ENCODE results near the gene BICDL1. TPM values are rescaled to one million over a fixed set of nuclear protein-coding genes. Genes with fewer than 3 reads are reported as not detected.

Gene BICDL1
- total RNA-seq, 1 experiment from 2014 or later, result 14.2 TPM

GRCh38 chr12:119959435-119959834, 29.6 kb upstream of the BICDL1 start:
- no peaks in the 10 kb centered on the region for H3K27me3 ChIP-seq (replicated peaks; ENCODE audit: control insufficient read depth, insufficient read depth, low read length)
- Mint-ChIP-seq H3K27me3 (ENCODE audit: insufficient read depth, unreplicated experiment) (peaks cover 3% of the 10 kb centered on the region), H3K4me1 (ENCODE audit: low read depth, unreplicated experiment) (no peaks in the 10 kb centered on the region), H3K36me3 (ENCODE audit: insufficient read depth, unreplicated experiment) (no peaks in the 10 kb centered on the region), H3K4me3 (ENCODE audit: unreplicated experiment) (no peak overlapping the region), H3K27ac (ENCODE audit: unreplicated experiment) (no peak overlapping the region), H3K9me3 (ENCODE audit: unreplicated experiment) (peaks cover 11% of the 10 kb centered on the region)
- no peaks in the 10 kb centered on the region for H3K4me1 ChIP-seq
- DNase-seq, result no peak
- H3K9me3 ChIP-seq, result peaks cover 28% of the 10 kb centered on the region
- ChIA-PET CTCF (no interaction called here), POLR2A (no interaction called here)
- intact Hi-C loops (cut with micrococcal nuclease; ENCODE audit: unreplicated experiment), result no loop called here
- BruUV-seq (replicated peaks), result no TSS peak
- no peak for TF ChIP-seq CTCF (IDR thresholded peaks at IDR 0.05; ENCODE audit: insufficient read depth in 1 of 2, low read depth in 1 of 2, low read length in 1 of 2, severe bottlenecking in 1 of 2, unreplicated experiment in 1 of 2)
- no peaks in the 10 kb centered on the region for H3K36me3 ChIP-seq (ENCODE audit: control insufficient read depth, insufficient read depth, low read length)
- H3K4me3 ChIP-seq (ENCODE audit: low read depth, low read length), result no peak overlapping the region

GRCh38 chr12:119964123-119964522, 24.9 kb upstream of the BICDL1 start:
- ChIA-PET POLR2A (no interaction called here), CTCF (no interaction called here)
- no peaks in the 10 kb centered on the region for H3K4me1 Mint-ChIP-seq (ENCODE audit: low read depth, unreplicated experiment)
- intact Hi-C loops (cut with micrococcal nuclease; ENCODE audit: unreplicated experiment), result no loop called here
- H3K4me3 ChIP-seq (ENCODE audit: low read depth, low read length), result no peak overlapping the region
- H3K27me3 Mint-ChIP-seq (ENCODE audit: insufficient read depth, unreplicated experiment), result peaks cover 3% of the 10 kb centered on the region
- H3K36me3 Mint-ChIP-seq (ENCODE audit: insufficient read depth, unreplicated experiment), result no peaks in the 10 kb centered on the region
- no peaks in the 10 kb centered on the region for H3K4me1 ChIP-seq
- no peaks in the 10 kb centered on the region for H3K27me3 ChIP-seq (replicated peaks; ENCODE audit: control insufficient read depth, insufficient read depth, low read length)
- H3K9me3 Mint-ChIP-seq (ENCODE audit: unreplicated experiment), result no peaks in the 10 kb centered on the region
- H3K36me3 ChIP-seq (ENCODE audit: control insufficient read depth, insufficient read depth, low read length), result no peaks in the 10 kb centered on the region
- H3K9me3 ChIP-seq, result no peaks in the 10 kb centered on the region
- BruUV-seq (replicated peaks), result no TSS peak
- TF ChIP-seq CTCF (IDR thresholded peaks at IDR 0.05; ENCODE audit: insufficient read depth in 1 of 2, low read depth in 1 of 2, low read length in 1 of 2, severe bottlenecking in 1 of 2, unreplicated experiment in 1 of 2), result no peak
- no peak for DNase-seq
- no peak overlapping the region for H3K4me3 Mint-ChIP-seq (ENCODE audit: unreplicated experiment)
- no peak overlapping the region for H3K27ac Mint-ChIP-seq (ENCODE audit: unreplicated experiment)

- no peak for DNase-seq
- intact Hi-C loops (cut with micrococcal nuclease; ENCODE audit: unreplicated experiment), result no loop called here
- H3K9me3 Mint-ChIP-seq (ENCODE audit: unreplicated experiment), result no peaks in the 10 kb centered on the region
- H3K4me3 Mint-ChIP-seq (ENCODE audit: unreplicated experiment), result no peak overlapping the region
- no peaks in the 10 kb centered on the region for H3K36me3 Mint-ChIP-seq (ENCODE audit: insufficient read depth, unreplicated experiment)
- no peak for TF ChIP-seq CTCF (IDR thresholded peaks at IDR 0.05; ENCODE audit: insufficient read depth in 1 of 2, low read depth in 1 of 2, low read length in 1 of 2, severe bottlenecking in 1 of 2, unreplicated experiment in 1 of 2)
- Histone ChIP-seq H3K4me3 (ENCODE audit: low read depth, low read length) (no peak overlapping the region), H3K9me3 (no peaks in the 10 kb centered on the region), H3K4me1 (no peaks in the 10 kb centered on the region), H3K36me3 (ENCODE audit: control insufficient read depth, insufficient read depth, low read length) (no peaks in the 10 kb centered on the region), H3K27me3 (replicated peaks; ENCODE audit: control insufficient read depth, insufficient read depth, low read length) (no peaks in the 10 kb centered on the region)
- BruUV-seq (replicated peaks), result no TSS peak
- ChIA-PET CTCF (no interaction called here), POLR2A (no interaction called here)
- no peaks in the 10 kb centered on the region for H3K4me1 Mint-ChIP-seq (ENCODE audit: low read depth, unreplicated experiment)
- H3K27ac Mint-ChIP-seq (ENCODE audit: unreplicated experiment), result no peak overlapping the region
- H3K27me3 Mint-ChIP-seq (ENCODE audit: insufficient read depth, unreplicated experiment), result peaks cover 3% of the 10 kb centered on the region
These were observed 24.1 kb upstream of the BICDL1 start for GRCh38 chr12:119964929-119965328.
